OCI-LY7 (cell line): ENCODE measurements around the gene MBD3L2. TPM values are rescaled to one million over a fixed set of nuclear protein-coding genes. Genes with fewer than 3 reads are reported as not detected.
"Not testable (repeated sequence)": the region's sequence is repeated elsewhere in the genome, so short reads cannot be mapped to it uniquely, and the experiment has no call there.

ENCODE experiments used
- BruUV-seq: library from RNA; stranded (reverse); fragments of 400-500 nt; replicated peaks from 2 replicates; lab custom pipeline; 2021; lab: Mats Ljungman, UMichigan
- CTCF ChIA-PET: fragments of 300-600 bp; sonication (Branson Sonifier 250); formaldehyde crosslinking; loops from one replicate; lab custom pipeline; 2022; ENCODE audit warnings: antibody characterized with exemption; ENCODE audit not compliant: unreplicated experiment; lab: Charles Lee
- POLR2A ChIA-PET: fragments of 300-600 bp; sonication (Branson Sonifier 250); formaldehyde crosslinking; loops from one replicate; lab custom pipeline; 2022; ENCODE audit warnings: antibody characterized with exemption; lab: Charles Lee
- DNase-seq: peaks from one replicate; pipeline ENCODE4 v3.0.0-alpha.2; 2015; ENCODE audit warnings: low spot score
- H2AFZ ChIP-seq: fragments of 200-600 bp; sonication (generic), shearing (Covaris generic); 2 replicates; pipeline ENCODE4 v1.6.1; 2014; ENCODE audit warnings: mild to moderate bottlenecking, antibody characterized with exemption, low read length, moderate library complexity
- H3K27ac ChIP-seq: fragments of 200-600 bp; sonication (generic); 2 replicates; pipeline ENCODE4 v1.5.1; 2014; ENCODE audit warnings: mixed run types, low read depth, mild to moderate bottlenecking, moderate library complexity, low read length, inconsistent platforms; ENCODE audit not compliant: poor library complexity, severe bottlenecking
- H3K36me3 ChIP-seq: fragments of 200-600 bp; sonication (generic); 2 replicates; pipeline ENCODE4 v1.6.1; 2014; ENCODE audit warnings: mild to moderate bottlenecking, antibody characterized with exemption, low read length, moderate library complexity, mixed read lengths; ENCODE audit not compliant: insufficient read depth
- H3K4me1 ChIP-seq: fragments of 200-600 bp; sonication (generic); 2 replicates; pipeline ENCODE4 v1.5.1; 2014; ENCODE audit warnings: mild to moderate bottlenecking, low read length; ENCODE audit not compliant: insufficient read depth, poor library complexity, severe bottlenecking
- H3K4me2 ChIP-seq: fragments of 200-600 bp; sonication (generic); 2 replicates; pipeline ENCODE4 v1.6.1; 2014; ENCODE audit warnings: mild to moderate bottlenecking, low read length
- H3K4me3 ChIP-seq: fragments of 200-600 bp; sonication (generic); 2 replicates; pipeline ENCODE4 v1.5.1; 2014; ENCODE audit warnings: mild to moderate bottlenecking, low read depth, low read length; ENCODE audit not compliant: poor library complexity, severe bottlenecking
- H3K79me2 ChIP-seq: fragments of 200-600 bp; sonication (generic); 2 replicates; pipeline ENCODE4 v1.6.1; 2016; ENCODE audit warnings: low read depth, mild to moderate bottlenecking, low read length, moderate library complexity, mixed read lengths; ENCODE audit not compliant: insufficient read depth
- H3K9me2 ChIP-seq: fragments of 200-600 bp; sonication (generic); 2 replicates; pipeline ENCODE4 v1.6.1; 2016; ENCODE audit warnings: mild to moderate bottlenecking, low read length, mixed read lengths; ENCODE audit not compliant: insufficient read depth
- H3K9me3 ChIP-seq: fragments of 200-600 bp; sonication (generic); 2 replicates; pipeline ENCODE4 v1.6.1; 2014; ENCODE audit warnings: mild to moderate bottlenecking, mixed run types, low read length, mixed read lengths
- H4K20me1 ChIP-seq: fragments of 200-600 bp; sonication (generic); 2 replicates; pipeline ENCODE4 v1.6.1; 2014; ENCODE audit warnings: mild to moderate bottlenecking, antibody characterized with exemption, low read length, moderate library complexity, mixed read lengths; ENCODE audit not compliant: insufficient read depth
- intact Hi-C: fragments of 100-400 bp; cut with micrococcal nuclease; formaldehyde crosslinking; loops from one replicate; pipeline ENCODE4 v1.10.0; 2022; ENCODE audit not compliant: unreplicated experiment
- total RNA-seq, 2 experiments: library from RNA; depleted of rRNA in 1 of 2; stranded (reverse); fragments of >200 nt in 1 of 2; shearing (Covaris generic) in 1 of 2; gene quantifications; 2 replicates each; pipeline ENCODE4 v1.2.3, GENCODE V29; 2014 to 2022

The MBD3L2 gene
- total RNA-seq, 2 experiments from 2014 or later = not detected

DNA sequence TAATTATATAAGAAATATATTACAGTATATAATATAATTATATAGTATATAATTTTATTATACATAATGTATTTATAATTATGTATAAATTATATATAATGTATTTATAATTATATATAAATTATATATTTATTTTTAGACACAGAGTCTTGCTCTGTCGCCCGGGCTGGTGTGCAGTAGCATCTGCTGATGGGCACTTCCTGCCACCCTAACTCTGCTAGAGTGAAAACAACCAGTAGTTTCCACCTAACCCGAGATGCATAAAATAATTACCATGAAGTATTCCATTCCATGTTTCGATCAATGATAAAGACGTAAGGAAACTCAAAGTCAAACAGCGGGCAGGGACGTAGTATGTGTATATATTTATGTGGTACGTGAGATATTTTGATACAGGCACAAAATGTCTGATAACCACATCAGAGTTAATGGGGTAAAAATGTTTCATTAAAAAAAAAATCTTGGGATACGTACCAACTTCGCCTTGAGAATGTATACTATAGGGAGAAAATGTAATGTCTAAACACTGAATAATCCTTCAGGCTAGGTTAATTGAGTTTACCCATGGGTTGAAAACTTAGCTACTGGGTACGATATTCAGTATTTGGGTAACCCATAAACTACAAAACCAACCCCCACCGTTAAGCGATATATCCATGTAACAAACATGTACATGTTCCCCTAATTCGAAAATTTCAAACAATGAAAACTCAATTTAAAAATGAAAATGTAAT, 5.7 kb downstream of the MBD3L2 start:
- H3K27ac ChIP-seq, BruUV-seq, CTCF ChIA-PET, H3K79me2 ChIP-seq, H2AFZ ChIP-seq, H3K36me3 ChIP-seq, H4K20me1 ChIP-seq, H3K9me3 ChIP-seq, intact Hi-C loops, H3K9me2 ChIP-seq, H3K4me2 ChIP-seq, POLR2A ChIA-PET, DNase-seq, H3K4me1 ChIP-seq, H3K4me3 ChIP-seq: not testable (repeated sequence)

DNA sequence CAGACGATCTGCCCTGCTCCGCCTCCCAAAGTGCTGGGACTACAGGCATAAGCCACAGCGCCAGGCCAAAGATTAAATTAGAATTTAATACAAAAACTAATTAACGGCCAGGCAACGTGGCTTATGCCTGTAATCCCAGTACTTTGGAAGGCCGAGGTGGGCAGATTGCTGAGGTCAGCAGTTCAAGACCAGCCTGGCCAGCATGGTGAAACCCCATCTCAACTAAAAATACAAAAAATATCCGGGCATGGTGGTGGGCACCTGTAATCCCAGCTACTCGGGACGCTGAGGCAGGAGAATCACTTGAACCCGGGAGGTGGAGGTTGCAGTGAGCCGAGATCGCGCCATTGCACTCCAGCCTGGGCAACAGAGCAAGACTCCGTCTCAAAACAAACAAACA, 6.6 kb downstream of the MBD3L2 start:
- H3K9me2 ChIP-seq, H3K79me2 ChIP-seq, CTCF ChIA-PET, H4K20me1 ChIP-seq, intact Hi-C loops, POLR2A ChIA-PET, H3K27ac ChIP-seq, BruUV-seq, H3K4me3 ChIP-seq, H2AFZ ChIP-seq, H3K36me3 ChIP-seq, H3K9me3 ChIP-seq, DNase-seq, H3K4me2 ChIP-seq, H3K4me1 ChIP-seq: not testable (repeated sequence)

DNA sequence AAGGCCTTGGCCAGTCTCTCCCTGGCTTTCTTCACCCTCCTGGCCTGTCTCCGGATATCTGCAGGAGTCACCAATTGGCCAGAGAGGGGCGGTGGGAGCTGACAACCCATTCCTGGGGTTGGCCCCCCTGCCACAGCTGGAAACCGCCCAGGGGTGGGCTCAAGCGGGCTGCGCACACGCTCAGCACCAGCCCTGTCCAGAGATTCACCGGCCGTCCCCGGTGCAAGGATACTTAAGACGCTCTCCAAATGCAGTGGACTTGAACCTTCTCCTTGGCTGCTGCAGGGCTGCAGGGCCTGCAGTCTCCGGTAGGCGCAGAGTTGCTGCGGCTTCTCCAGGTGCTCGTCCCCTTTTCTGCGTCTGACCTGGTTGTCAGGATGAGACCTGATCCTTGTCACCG, 7.2 kb downstream of the MBD3L2 start:
- POLR2A ChIA-PET, H3K4me2 ChIP-seq, H3K9me3 ChIP-seq, CTCF ChIA-PET, H2AFZ ChIP-seq, intact Hi-C loops, H3K4me1 ChIP-seq, H4K20me1 ChIP-seq, H3K79me2 ChIP-seq, H3K36me3 ChIP-seq, H3K4me3 ChIP-seq, DNase-seq, H3K27ac ChIP-seq, BruUV-seq, H3K9me2 ChIP-seq: not testable (repeated sequence)

DNA sequence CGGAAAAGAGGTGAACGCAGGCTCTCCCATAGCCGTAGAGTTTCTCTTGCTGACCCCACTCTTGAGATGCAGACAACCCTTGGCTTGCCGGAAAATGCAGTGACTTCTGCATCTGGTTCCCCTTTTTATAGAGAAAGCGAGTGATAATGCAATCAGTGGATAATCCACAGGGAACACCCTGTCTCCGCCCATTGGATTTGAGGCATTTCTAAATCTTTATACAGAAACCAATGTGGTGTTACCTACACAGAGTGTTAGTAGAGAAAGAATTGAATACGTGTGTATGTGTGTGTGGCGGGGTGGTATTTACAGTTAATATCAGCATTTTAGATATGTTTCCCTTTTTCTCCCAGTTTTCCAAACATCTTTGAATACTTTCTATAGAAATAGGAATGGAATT, 9.5 kb downstream of the MBD3L2 start, which contains the start of gene MBD3L3:
MBD3L3 (minus strand) TSS at position 101 of the 400 bp plus-strand sequence; CDS start at position 30, 71 bp downstream.
- H3K27ac ChIP-seq, H3K4me2 ChIP-seq, BruUV-seq, H3K9me2 ChIP-seq, intact Hi-C loops, H2AFZ ChIP-seq, POLR2A ChIA-PET, H3K4me3 ChIP-seq, H4K20me1 ChIP-seq, H3K79me2 ChIP-seq, DNase-seq, CTCF ChIA-PET, H3K36me3 ChIP-seq, H3K9me3 ChIP-seq, H3K4me1 ChIP-seq: not testable (repeated sequence)

DNA sequence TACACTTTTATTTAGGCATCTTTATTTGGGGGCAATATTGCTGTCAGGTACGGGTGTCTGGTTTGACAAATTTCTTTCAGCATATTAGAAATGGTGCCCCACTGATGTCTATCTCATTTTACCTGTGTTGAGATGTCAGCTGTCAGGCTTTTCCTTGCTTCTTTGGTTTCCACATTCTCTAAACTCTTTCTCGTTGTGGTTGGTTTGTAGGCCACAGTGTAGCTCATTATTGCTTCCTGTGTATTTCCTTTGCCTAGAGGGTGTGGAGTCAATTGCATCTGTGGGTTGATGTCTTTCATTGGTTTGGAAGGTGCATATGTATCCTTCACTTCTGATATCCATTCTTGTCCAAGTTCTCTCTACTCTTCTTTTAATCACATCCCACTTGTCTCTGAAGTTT, 10.9 kb downstream of the MBD3L2 start:
- H3K9me2 ChIP-seq, H3K4me1 ChIP-seq, H3K4me3 ChIP-seq, CTCF ChIA-PET, H3K36me3 ChIP-seq, POLR2A ChIA-PET, H3K4me2 ChIP-seq, BruUV-seq, DNase-seq, H3K9me3 ChIP-seq, intact Hi-C loops, H3K79me2 ChIP-seq, H3K27ac ChIP-seq, H4K20me1 ChIP-seq, H2AFZ ChIP-seq: not testable (repeated sequence)
